HG03520 (cell line): ENCODE measurements around the gene PTPRT.

Experiments used
- ATAC-seq: cut with Tn5 transposase; IDR thresholded peaks from one replicate; pipeline ENCODE4 v1.9.1; 2021; ENCODE audit warnings: mild to moderate bottlenecking, moderate library complexity; ENCODE audit not compliant: unreplicated experiment

Gene PTPRT

DNA sequence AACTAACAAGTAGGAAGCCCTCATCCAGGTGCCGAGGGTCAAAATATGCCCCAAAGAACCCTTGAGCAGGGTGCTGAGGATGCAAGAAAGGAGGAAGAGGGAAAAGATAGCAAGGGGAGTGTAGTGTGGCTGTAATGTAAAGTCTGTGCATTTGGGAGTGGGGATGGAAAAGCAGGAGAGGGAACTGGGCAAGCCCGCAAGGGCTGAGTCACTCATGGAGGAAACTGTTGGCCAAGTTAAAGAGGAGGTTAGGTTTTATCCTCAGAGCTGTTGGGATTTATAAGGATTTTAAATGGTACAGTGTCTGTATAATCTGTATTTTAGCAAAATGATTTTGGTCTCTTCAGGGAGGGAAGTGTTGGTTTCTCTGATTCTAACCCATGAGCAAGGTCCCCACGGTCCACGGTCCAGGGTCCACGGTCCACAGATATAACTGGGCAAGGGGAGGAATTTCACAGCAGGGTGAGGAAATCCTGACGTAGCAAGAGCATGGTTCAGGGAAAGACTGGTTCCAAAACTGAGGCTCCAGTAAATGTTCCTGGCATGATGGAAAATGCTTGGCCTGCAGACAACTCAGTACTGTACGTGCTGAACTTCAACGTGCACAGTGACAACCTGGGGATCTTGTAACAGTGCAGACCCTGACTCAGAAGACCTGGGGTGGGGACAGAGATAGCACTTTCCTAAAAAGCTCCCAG, 759.8 kb downstream of the PTPRT start:
- no peak for ATAC-seq

DNA sequence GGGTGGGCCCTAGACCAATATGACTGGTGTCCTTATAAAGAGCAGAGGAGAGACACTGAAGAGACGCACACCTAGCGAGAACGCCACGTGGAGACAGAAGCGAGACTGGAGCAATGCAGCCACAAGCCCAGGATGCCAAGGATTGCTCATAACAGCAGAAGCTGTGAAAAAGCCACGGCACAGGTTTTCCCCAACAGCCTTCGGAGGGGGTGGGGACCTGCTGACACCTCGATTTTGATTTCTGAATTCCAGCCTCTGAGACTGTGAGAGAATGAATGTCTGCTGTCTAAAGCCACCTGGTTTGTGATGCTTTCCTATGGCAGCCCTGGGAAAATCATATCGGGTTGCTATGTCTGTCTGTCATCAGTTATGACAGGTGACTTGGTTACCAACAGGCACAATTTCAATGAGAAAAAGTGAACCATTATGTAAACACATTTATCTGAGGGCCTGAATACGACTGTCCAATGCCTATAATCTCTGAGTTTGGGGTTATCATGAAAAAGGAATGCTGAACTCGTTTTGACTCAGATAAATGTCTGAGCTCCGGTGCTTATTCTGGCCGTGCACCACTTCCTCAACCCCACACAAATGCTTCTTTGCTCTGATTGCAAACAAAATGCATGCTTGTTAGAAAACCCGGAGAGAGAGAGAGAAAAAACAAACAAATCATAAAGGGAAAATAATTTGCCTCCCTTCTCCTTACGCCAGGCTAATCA, 769.7 kb downstream of the PTPRT start:
- no peak for ATAC-seq

DNA sequence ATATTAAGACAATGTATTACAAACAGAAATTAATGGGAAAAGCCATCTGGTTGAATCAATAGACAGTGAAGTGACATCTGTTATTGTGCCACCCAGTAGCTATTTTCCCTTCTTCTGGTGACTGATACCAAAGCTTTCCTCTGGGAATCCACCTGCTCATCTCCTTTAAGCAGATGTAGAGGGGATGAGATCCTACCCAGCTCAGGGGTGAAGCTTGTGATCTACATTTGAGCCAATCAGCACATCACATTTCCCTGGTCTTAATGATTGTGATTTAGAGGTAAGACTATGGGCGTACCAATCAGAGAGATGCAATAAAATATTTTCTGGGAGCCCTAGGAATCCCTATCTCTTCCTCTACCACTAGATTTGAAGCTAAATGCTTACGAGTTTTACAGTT, 782.9 kb downstream of the PTPRT start:
- no peak for ATAC-seq

DNA sequence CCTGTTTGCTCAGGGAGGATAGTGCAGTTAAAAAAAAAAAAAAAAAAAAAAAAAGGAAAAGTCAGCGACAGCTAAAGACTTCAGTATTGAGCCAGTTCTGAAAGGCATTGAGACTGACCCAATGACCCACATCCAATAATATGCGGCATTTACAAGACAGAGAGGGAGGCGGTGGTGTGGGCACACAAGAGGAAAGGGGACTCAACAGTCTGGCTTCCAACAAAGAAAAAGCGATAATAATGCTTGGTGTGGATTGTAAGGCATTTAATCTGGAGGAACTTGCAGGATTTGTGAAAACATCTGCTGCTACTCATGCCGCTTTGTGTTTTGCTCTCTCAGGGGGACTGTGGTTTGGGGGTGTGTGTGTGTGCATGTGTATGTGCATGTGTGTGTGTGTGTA, 787.3 kb downstream of the PTPRT start:
- ATAC-seq, result no peak

DNA sequence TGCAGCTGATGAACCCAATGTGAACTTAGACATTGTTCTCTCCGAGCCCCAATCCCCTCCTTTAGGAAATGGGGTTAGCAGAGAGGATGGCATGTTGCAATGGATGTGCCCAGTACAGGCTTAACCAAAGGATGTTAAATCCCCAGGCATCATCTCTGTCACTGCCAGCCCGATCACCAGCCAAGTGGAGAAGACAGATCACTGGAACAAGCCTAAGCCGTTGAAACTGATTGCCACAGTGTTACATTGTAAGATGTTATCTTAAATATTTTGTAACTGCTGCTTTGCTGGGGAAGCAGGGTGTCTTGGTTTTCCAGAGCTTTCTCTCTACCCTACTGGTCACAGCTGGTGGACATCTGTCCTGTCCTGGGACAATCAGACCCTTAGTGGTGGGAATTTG, 788.1 kb downstream of the PTPRT start:
- no peak for ATAC-seq

DNA sequence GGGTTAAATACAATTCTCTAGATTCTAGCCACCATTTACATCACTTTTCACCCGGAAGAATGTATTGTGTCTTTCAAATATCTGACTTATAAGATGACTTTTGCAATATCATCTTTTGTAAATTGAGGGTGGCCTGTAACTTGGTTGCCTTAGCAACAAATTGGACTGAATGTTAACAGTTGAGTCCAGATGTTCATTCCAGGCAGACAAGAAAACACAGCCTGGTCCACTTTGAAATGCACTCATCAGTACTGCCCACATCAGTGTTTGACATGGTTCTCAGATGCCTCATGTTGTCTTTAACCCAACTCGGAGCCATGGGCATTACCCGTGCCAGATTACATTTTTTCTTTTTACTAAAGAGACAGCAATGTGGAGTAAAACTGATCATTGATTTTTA, 789.9 kb downstream of the PTPRT start:
- no peak for ATAC-seq

DNA sequence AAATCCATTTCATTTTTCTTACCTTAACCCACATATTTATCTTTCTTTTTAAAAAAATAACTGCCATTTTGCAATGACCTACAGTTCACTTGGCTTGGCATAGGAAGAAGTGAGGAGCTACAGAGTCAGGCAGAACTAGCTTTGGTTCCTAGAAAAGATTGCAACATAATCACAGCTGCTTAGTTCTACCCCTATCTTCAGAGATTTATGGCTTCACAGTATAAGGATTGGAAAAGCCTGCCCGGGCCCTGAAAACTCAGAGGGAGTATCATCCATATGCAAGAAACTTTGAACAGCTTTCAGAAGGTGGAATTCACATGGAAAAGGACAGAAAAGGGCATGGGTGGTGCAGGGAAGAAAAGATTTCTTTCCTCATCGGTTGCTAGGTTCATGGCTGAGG, 797.3 kb downstream of the PTPRT start:
- no peak for ATAC-seq

DNA sequence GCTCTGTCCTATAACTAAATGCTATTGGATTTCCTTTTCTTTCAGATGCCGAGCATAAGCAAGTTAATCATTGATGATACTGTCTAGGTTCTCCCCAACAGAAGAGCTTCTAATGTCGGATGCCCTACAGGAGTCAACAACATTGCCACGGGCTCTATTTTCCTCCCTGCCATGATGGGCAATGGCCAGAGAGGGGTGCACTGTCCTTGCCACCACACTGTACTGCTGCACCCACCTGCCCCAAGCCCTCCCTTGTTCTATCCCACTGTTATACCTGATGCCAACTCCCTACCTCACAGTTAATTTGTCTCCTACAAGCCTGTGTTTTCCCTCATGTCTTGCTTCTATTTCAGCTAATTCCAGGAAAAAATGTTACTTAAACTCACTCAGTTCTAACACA, 797.9 kb downstream of the PTPRT start:
- ATAC-seq, result no peak

DNA sequence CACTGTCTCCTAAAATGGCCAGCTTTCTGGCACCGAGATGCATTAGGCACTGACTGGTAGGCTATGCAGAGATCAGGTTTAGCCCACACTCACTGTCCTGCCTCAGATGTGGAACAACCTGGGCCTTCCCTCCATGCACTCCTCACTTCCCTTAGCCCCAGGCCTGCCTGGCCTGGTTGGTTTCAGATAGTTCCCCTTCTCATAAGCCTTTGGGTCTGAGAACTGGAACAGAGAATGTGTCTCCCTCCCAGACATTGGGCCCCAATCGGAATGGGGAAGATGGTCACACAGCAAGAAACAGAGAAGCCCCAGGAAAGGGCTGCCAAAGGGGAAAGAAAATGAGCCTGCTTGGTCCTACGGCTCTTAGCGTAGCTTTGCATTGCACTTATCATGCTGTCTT, 809.4 kb downstream of the PTPRT start:
- ATAC-seq, result no peak

DNA sequence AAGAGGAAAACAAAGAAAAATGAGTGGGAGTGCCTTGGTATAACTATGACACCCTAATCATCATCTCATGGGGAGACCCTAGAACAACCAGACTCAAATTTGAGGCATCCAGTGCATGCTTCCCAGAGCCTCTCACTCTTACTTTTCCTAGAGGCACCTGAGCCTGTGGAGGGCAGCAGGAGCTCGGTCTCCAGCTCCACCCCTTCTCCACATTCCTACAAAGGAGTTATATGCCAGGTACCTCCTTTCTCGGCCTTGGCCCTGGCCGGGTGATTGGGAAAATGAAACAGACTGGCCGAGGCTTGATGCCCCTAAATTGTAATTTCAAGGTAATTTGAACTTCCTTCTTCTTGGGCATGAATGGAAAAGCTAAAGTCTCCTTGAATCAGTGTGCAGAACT, 810.3 kb downstream of the PTPRT start:
- no peak for ATAC-seq

DNA sequence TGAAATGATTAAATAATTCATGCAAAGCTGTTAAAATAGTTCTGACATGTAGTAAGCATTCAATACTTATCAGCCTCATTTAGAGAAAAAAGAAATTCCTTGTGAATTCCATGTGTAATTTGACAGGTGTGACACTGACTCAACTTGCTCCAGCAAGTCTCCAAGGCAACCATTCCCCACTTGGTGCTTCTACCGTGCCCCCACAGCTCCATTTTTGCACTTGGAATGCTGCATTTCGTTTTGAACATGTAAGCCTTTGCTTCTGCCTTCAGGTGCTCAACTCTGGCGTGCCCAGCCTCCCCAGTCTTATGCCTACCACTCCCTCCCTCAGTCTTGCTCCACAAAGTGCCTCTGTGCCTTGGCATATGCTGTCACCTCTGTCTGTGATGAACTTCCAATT, 810.9 kb downstream of the PTPRT start:
- no peak for ATAC-seq

DNA sequence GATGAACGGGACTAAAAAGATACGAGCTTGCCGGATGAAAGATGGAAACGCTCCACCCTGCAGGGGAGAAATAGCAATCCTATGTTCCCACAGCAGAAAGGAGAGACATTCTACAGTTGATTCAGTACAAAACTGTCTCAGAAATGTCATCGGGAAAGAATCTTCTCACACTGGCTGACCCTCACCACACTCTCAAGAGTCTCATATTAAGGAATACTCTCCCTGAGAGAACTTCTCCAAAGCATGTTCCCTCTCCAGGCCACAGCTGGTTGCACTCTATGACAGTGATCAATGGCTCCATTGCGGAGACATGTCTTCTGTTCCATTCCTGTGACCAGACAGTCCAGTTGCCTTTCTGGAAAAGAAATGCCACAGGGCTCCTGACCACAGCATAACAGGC, 813.6 kb downstream of the PTPRT start:
- ATAC-seq, result no peak

DNA sequence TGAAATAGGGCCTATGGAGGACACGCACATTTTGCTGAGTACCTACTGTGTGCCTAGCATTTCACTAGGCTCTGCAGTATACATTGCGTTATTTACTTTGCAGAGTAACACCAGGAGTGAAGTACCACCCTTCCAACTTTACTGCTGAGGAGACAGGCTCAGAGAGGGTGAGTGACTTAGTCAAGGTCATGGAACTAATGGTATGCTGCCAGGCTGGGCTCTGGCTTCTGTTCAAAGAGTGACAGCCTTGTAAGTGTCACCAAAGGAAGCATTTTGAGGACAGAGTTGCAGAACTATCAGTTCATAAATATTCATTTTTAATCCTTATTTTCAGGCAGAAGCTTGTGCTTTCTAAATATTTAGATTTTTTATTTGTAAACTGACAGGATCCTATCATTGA, 816.7 kb downstream of the PTPRT start:
- no peak for ATAC-seq

DNA sequence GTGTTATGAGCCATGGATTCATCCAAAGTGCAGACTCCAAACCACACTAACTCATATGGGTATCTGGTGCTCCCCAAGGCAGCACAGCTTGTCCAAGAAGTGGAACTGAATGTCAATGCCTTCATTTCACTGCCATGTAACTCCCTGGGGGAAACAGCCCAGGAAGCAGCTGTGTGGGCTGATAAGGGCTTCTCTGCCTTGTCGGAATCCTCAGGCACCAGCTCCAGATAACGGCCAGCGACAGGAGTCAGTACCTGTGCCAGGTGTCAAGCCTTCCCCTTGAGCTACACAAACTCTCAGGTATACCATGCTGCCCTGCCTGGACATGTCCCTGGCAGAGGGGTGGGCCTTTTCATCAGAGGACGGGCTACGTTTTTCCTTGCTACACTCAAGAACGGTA, 819.6 kb downstream of the PTPRT start:
- ATAC-seq, result no peak

DNA sequence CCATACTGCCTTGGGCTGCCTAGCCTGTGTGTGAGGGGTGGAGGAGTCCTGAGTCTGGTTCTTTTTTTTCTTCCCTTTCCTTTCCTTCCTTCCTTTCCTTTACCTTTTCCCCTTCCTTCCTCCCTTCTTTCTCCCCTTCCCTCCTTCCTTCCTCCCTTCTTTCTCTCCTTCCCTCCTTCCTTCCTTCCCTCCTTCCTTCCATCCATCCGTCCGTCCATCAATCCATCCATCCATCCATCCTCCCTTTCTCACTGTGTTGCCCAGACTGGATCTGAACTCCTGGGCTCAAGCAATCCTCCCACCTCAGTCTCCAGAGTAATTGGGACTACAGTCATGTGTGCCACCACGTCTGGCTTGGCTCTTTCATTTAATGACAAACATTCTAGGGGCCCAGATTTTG, 820.8 kb downstream of the PTPRT start:
- ATAC-seq, result no peak

DNA sequence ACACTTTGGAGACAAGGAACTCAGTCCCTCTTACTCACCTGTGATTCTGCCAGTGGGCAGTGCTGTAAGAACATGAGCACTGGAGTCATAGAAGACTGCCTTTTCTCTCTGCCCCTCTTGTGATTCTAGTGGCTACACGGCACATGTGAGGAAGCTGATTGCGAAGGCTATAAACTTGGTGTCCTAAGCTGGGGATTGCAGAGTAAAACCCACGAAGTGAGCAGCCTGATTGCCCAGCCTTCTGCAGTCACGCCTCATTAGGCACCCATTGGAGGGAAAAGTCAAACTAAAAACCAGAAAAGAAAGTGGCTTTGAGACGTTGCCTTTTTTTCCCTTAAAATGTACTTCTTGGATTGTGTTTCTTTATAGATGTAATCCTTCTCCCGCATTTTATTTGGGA, 823.1 kb downstream of the PTPRT start:
- ATAC-seq, result no peak

DNA sequence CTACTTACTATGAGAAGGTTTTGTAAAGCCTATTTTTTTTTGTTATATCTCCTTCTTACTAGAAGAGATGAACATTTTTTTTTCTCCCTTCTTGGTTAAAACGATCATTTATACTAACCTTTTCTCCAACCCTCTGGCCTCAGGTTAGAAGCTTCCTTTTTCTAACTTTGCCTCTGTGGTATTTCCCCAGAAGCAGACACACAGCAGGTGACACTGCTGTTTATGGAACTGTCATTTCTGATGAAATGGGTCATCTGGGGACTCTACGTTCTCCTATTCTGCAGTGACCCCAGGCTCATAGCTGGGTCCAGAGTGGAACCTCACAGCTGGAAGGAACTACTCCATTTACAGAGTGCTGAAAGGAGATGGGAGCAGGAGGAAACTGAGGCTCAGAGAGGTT, 825.3 kb downstream of the PTPRT start:
- ATAC-seq, result no peak

DNA sequence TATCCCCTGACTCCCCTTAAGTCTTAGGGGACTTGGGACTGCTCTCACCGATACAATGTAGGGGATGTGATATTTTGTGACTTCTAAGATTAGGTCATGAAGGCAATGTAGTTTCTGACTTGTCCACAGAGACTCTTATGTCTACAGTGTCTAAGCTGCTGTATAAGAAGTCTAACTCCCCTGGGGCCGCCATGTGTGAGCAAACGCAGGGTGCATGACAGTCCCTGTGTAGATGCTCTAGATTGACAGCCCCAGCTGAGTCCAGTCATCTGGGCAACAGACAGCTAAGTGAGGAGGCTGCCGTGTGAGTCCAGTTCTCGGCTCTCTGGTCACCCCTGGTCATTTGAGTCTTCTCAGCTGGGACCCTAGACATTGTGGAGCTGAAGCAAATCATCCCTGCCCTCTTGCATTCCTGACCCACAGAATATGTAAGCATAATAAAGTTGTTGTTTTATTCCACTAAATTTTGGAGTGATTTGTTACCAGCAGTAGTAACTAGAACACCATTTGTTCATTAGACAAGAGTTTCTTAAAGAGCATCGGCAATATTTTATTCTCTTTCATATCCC, 828.2 kb downstream of the PTPRT start:
- ATAC-seq, result no peak

DNA sequence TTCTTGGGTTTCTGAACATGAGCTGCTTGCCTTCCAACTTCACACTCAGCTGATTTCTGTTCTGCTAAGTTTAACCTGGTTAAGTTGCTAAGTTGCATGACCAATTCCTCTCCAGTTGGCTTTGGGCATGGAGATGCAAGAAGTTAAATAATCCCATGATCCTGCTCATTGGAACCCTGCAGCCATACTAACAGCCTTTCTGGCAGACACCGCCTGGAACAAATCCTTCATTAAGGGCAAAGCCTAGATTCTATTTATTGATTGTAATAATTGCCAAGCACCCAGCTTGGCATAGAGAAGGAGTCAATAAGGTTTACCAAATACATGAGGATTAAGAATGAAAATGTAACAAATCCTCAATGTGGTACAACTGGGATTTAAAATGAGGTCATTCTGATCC, 829.1 kb downstream of the PTPRT start:
- ATAC-seq, result no peak

DNA sequence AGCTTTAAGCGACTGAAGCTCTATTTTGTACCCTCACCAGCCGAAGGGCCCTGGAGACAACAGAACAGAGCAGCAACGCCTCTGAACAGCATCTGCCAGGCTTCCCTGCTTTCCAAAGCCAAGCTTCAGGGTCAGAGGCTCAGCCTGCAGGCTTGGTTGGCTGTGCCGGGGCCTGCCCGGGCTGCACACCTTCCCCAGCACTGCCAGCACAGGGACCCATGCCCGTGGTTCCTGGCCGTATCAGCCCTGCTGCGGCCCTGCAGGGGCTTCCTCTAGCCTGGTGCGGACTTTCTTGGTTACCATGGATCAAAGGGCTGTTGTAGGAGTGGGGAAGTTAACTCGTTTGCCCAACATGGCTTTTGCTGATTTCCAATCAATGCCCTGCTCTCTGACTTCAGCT, 830.1 kb downstream of the PTPRT start:
- ATAC-seq, result no peak

DNA sequence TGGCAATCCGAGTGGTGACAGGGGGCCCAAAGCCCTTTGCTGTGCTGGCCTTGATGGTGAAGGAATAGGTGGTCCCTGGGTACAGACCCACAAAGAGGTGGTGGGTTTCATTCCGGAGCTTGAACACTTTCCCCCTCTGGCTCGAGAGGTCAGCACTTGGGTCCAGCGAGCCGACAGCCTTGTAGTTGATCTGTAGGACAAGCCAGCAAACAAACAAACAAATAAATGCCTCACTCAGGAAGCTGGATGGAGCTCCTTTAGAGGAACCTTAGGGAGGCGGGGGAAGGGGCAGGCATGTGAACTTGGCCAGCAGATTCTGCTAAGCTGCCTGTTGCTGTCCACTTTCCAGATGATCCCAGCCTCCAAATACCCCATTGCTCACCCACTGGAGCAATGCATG, 837.6 kb downstream of the PTPRT start:
- no peak for ATAC-seq

DNA sequence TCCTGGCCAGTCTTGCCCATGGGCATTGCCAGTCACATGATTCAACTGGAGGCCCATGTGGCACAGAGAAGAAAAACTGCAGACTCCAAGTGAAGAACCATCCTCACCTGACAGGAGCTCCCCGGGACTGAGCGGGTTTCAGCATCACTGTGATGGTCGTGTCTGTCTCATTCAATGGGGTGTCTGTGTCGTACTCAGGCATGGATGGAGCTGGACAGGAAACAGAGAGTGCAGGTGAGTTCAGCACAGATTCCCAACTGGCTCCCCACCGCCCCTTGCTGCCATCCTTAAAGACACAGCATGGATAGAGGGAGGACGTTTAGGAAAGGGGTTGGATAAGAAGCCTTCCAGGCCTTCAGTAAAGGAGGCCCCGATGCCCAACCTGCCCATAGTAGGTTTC, 839.2 kb downstream of the PTPRT start:
- ATAC-seq, result no peak
